Measurements from ENCODE around the gene CDC14A.

Gene CDC14A

DNA sequence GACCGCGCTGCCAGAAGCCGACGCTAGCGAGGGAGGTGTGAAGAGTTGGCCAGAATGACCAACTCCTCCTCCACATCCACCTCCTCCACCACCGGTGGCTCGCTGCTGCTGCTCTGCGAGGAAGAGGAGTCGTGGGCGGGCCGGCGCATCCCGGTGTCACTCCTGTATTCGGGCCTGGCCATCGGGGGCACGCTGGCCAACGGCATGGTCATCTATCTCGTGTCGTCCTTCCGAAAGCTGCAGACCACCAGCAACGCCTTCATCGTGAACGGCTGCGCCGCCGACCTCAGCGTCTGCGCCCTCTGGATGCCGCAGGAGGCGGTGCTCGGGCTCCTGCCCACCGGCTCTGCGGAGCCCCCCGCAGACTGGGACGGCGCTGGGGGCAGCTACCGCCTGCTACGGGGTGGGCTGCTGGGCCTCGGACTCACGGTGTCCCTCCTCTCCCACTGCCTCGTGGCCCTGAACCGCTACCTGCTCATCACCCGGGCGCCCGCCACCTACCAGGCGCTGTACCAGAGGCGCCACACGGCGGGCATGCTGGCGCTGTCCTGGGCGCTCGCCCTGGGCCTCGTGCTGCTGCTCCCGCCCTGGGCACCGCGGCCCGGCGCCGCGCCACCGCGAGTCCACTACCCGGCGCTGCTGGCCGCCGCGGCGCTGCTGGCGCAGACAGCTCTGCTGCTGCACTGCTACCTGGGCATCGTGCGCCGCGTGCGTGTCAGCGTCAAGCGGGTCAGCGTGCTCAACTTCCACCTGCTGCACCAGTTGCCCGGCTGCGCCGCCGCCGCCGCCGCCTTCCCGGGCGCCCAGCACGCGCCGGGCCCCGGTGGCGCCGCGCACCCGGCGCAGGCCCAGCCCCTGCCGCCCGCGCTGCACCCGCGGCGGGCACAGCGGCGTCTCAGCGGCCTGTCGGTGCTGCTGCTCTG is 186.9 kb downstream of the CDC14A start:
- H3K4me3 ChIP-seq (ENCODE audit: low read depth, low read length), result peak overlapping the region; percentile 45
- TF ChIP-seq, protein P1, sequence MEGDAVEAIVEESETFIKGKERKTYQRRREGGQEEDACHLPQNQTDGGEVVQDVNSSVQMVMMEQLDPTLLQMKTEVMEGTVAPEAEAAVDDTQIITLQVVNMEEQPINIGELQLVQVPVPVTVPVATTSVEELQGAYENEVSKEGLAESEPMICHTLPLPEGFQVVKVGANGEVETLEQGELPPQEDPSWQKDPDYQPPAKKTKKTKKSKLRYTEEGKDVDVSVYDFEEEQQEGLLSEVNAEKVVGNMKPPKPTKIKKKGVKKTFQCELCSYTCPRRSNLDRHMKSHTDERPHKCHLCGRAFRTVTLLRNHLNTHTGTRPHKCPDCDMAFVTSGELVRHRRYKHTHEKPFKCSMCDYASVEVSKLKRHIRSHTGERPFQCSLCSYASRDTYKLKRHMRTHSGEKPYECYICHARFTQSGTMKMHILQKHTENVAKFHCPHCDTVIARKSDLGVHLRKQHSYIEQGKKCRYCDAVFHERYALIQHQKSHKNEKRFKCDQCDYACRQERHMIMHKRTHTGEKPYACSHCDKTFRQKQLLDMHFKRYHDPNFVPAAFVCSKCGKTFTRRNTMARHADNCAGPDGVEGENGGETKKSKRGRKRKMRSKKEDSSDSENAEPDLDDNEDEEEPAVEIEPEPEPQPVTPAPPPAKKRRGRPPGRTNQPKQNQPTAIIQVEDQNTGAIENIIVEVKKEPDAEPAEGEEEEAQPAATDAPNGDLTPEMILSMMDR (IDR thresholded peaks at IDR 0.05; ENCODE audit: low read depth, low read length), result no peak

DNA sequence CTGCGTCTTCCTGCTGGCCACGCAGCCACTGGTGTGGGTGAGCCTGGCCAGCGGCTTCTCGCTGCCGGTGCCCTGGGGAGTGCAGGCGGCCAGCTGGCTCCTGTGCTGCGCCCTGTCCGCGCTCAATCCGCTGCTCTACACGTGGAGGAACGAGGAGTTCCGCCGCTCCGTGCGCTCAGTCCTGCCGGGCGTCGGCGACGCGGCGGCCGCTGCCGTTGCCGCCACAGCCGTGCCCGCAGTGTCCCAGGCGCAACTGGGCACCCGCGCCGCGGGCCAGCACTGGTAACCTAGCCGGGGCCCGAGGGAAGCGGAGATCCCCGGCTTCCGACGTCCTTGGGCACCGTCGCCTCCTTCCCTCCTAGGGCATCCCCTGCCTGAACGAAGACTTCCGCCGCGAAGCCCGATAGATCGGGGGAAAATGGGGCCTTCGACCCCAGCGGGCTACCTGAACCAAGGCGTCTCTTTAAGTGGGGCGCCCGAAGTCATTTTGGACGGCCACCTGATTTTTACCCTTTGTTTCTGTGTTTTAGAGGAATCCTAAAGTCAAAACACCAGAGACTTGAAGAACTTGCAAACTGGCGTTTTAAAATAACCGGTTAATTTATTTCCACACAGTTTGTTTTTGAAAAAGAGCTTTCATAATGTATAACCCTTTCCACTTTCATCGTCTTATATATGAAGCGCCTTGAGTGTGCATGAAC is 187.7 kb downstream of the CDC14A start:
- TF ChIP-seq, protein P1 (IDR thresholded peaks at IDR 0.05; ENCODE audit: low read depth, low read length), result no peak
- peak overlapping the region; percentile 43 for H3K4me3 ChIP-seq (ENCODE audit: low read depth, low read length)

DNA sequence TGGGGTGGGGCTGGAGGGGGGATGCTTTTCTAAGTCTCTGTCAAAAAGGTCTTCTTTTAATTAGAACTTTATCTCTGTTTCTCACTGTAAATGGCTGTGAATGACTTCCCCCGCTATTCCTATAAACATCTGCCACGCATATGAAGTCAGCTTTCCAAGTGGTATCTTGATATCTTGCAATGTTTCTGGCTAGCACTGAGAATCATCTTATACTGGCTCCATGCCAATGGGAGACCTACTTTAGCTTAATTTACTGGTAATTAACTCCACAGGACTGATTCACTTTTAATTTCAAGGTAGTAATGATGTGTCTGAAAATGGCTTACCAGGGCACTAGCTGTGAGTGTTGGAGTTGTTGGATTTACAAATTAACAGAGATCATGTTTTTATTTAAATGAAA is 190.0 kb downstream of the CDC14A start:
- TF ChIP-seq, protein P1 (IDR thresholded peaks at IDR 0.05; ENCODE audit: low read depth, low read length), result no peak
- no peak overlapping the region for H3K4me3 ChIP-seq (ENCODE audit: low read depth, low read length)

DNA sequence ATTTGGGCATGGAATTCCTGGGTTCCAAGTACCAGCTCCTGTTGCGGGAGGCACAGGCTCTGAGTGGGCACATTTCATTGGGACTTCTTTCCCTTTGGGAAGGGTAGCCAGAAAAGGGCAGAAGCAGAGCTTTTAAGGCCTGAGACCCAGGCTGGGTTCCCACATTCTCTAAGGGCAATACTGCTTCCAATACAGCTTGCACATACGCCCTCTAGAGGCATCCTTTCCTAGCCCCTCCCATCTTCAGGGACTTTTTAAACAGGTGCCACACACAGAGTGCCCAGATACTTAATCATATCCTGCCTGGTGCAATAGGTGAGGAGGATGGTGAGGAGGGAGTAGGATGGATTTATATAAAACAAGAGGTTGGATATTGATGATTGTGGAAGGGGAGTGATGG is 191.3 kb downstream of the CDC14A start:
- TF ChIP-seq, protein P1 (IDR thresholded peaks at IDR 0.05; ENCODE audit: low read depth, low read length), result no peak
- no peak overlapping the region for H3K4me3 ChIP-seq (ENCODE audit: low read depth, low read length)

DNA sequence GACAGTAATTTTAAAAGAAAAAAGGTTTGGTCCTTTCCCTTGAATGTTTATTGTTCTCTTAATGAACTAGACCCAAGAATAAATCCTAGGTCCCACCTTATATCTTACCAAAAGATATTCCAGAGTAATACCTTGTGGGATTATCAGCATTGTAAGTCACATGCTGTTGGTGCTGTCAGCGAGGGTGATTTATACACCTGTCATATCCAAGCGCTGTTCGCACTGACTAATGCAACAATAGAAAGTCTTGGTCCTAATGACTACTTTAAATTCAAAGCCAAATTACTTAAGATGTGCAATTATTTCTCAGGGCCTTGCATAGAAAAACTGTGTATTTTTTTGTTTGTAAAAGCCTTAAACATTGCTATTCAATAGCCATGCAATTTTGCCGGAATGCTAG is 192.5 kb downstream of the CDC14A start:
- no peak overlapping the region for H3K4me3 ChIP-seq (ENCODE audit: low read depth, low read length)
- TF ChIP-seq, protein P1 (IDR thresholded peaks at IDR 0.05; ENCODE audit: low read depth, low read length), result no peak

DNA sequence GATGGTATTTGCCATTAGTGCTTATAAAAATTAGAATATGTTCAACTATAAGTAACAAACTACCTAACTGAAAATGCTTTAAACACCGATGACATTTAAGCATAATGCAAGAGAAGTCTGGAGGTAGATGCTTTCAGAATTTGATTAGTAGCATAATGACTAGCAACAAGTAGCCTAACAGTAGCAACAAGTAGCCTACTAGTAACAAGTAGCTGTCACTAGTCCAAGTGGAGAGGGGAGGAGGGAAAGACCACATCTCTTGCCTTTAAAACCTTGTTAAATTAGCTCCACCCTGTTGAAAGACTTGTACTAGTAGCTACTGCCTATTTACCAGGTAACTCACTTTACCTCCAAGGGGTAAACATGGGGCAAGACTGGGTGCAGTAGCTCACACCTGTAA is 193.5 kb downstream of the CDC14A start:
- TF ChIP-seq, protein P1 (IDR thresholded peaks at IDR 0.05; ENCODE audit: low read depth, low read length), result no peak
- no peak overlapping the region for H3K4me3 ChIP-seq (ENCODE audit: low read depth, low read length)

DNA sequence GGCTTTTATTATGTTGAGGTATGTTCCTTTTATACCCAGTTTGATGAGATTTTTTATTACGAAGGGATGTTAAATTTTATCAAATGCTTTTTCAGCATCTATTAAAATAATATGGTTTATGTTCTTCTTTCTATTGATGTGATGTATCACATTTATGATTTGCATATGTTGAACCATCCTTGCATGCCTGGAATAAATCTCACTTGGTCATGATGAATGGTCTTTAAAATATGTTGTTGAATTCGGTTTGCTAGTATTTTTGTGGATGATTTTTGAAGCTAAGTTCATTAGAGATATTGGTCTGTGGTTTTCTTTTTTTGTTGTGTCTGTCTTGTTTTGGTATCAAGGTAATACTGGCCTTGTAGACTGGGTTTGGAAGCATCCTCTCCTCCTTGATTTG is 199.7 kb downstream of the CDC14A start:
- TF ChIP-seq, protein P1 (IDR thresholded peaks at IDR 0.05; ENCODE audit: low read depth, low read length), result no peak
- H3K4me3 ChIP-seq (ENCODE audit: low read depth, low read length), result no peak overlapping the region
